Measurements from ENCODE around the gene PHKG2. TPM values are rescaled to one million over a fixed set of nuclear protein-coding genes. Genes with fewer than 3 reads are reported as not detected.

The PHKG2 gene
- total RNA-seq, 4 donors from 2014 or later = 13.5 to 44.7 (median 25.8) TPM

DNA sequence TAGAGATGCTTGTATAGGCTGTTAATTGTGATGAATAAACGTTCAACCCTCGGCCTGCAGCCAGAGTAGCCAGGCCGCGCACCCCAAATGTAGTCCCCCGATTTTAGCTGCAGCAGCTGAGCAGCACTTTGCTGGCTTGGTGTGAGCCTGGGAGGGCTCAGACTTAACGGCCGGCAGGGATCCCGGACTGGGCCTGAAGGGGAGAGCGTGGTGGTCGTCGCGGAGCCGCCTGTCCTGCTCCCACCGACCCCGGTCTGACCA lies 26.8 kb downstream of the PHKG2 start:
- Histone ChIP-seq H3K4me1 (peaks cover 0 to 6% of the 10 kb centered on the region in 2 donors), H3K4me3 (peak overlapping the region; percentile 58 to 61), H3K9me3 (no peaks in the 10 kb centered on the region), H3K36me3 (no peaks in the 10 kb centered on the region), H3K27me3 (no peaks in the 10 kb centered on the region), H3K27ac (peak overlapping the region; percentile 60 to 67)
- TF ChIP-seq, protein P1, sequence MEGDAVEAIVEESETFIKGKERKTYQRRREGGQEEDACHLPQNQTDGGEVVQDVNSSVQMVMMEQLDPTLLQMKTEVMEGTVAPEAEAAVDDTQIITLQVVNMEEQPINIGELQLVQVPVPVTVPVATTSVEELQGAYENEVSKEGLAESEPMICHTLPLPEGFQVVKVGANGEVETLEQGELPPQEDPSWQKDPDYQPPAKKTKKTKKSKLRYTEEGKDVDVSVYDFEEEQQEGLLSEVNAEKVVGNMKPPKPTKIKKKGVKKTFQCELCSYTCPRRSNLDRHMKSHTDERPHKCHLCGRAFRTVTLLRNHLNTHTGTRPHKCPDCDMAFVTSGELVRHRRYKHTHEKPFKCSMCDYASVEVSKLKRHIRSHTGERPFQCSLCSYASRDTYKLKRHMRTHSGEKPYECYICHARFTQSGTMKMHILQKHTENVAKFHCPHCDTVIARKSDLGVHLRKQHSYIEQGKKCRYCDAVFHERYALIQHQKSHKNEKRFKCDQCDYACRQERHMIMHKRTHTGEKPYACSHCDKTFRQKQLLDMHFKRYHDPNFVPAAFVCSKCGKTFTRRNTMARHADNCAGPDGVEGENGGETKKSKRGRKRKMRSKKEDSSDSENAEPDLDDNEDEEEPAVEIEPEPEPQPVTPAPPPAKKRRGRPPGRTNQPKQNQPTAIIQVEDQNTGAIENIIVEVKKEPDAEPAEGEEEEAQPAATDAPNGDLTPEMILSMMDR (IDR thresholded peaks at IDR 0.05) = no peak
- no peak for TF ChIP-seq POLR2A (IDR thresholded peaks at IDR 0.05)
- intact Hi-C loops (cut with DNase I; ENCODE audit: low total_unique reads) = no loop called here
- DNase-seq = no peak

DNA sequence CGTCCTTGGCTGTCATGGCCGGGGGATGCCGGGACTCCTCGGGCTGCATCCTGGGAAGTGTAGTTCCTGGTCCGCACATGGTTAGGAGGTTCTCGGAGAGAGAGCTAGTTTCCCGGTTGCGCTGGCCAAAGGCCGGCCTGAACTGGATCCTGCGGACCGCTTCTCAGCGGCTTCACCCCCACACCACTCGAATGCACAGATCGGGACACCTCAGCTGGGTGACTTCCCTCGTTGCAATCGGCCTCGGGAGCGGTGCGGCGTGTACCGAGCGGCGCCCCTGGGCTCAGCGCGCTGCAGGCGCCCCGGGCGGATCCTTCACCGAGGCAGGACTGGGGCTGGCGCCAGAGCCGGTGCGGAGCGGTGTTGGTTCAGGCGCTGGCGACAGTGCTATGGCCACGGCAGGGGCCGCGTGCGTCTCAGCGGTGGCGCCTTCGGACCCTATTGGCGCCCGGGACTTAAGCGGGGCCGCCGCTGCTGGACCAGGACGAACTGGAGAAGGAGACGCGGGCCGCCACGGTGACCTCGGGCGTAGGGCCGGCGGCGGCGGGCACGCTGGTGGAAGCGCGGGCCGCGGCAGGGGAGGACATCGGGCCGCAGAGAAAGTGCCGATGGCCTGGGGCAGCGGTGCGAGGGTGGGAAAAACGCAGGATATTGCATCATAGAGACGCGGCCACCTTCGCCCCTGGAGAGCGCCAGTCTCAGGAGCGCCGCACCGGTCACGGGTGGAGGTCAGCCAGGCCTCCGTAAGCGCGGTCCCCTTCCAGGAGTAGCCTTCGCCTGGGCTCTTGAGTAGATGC lies 27.4 kb downstream of the PHKG2 start:
- intact Hi-C loops (cut with DNase I; ENCODE audit: low total_unique reads) = no loop called here
- peak in 1 of 2 donors; percentile 38 for TF ChIP-seq POLR2A (IDR thresholded peaks at IDR 0.05)
- TF ChIP-seq, protein P1 (IDR thresholded peaks at IDR 0.05) = no peak
- Histone ChIP-seq H3K27ac (peak overlapping the region; percentile 60 to 67), H3K36me3 (no peaks in the 10 kb centered on the region), H3K9me3 (no peaks in the 10 kb centered on the region), H3K4me3 (peak overlapping the region; percentile 58 to 61), H3K27me3 (no peaks in the 10 kb centered on the region), H3K4me1 (peaks cover 0 to 6% of the 10 kb centered on the region in 2 donors)
- peak; percentile 79 to 80 for DNase-seq

- intact Hi-C loops (cut with DNase I; ENCODE audit: low total_unique reads) = no loop called here
- Histone ChIP-seq H3K4me1 (peaks cover 0 to 6% of the 10 kb centered on the region in 2 donors), H3K36me3 (no peaks in the 10 kb centered on the region), H3K9me3 (no peaks in the 10 kb centered on the region), H3K27ac (no peak overlapping the region), H3K27me3 (no peaks in the 10 kb centered on the region), H3K4me3 (no peak overlapping the region)
- DNase-seq = no peak
- TF ChIP-seq, protein P1 (IDR thresholded peaks at IDR 0.05) = no peak
Observed at GRCh38 chr16:30777591-30778297, 29.5 kb downstream of the PHKG2 start.

GRCh38 chr16:30778549-30779244 lies 30.5 kb downstream of the PHKG2 start:
- Histone ChIP-seq H3K27me3 (no peaks in the 10 kb centered on the region), H3K36me3 (no peaks in the 10 kb centered on the region), H3K4me3 (no peak overlapping the region), H3K9me3 (no peaks in the 10 kb centered on the region), H3K4me1 (peaks cover 0 to 6% of the 10 kb centered on the region in 2 donors), H3K27ac (no peak overlapping the region)
- intact Hi-C loops (cut with DNase I; ENCODE audit: low total_unique reads) = no loop called here
- DNase-seq = no peak
- TF ChIP-seq POLR2A (IDR thresholded peaks at IDR 0.05) = no peak
- TF ChIP-seq, protein P1 (IDR thresholded peaks at IDR 0.05) = no peak

- intact Hi-C loops (cut with DNase I; ENCODE audit: low total_unique reads) = no loop called here
- H3K36me3 ChIP-seq = no peaks in the 10 kb centered on the region
- no peak overlapping the region for H3K27ac ChIP-seq
- H3K27me3 ChIP-seq = no peaks in the 10 kb centered on the region
- no peaks in the 10 kb centered on the region for H3K9me3 ChIP-seq
- H3K4me1 ChIP-seq = peaks cover 0 to 6% of the 10 kb centered on the region in 2 donors
- no peak for DNase-seq
- TF ChIP-seq POLR2A (IDR thresholded peaks at IDR 0.05) = no peak
- TF ChIP-seq, protein P1 (IDR thresholded peaks at IDR 0.05) = no peak
- H3K4me3 ChIP-seq = no peak overlapping the region
Observed at GRCh38 chr16:30779596-30779995, 31.4 kb downstream of the PHKG2 start.

Data from uterus (tissue), 4 donors.